AG09319 (cell line): ENCODE data around the gene CD74.
A peak's percentile ranks its signal among the peaks of the same experiment; 100 is the strongest.
"Not testable (repeated sequence)": the region's sequence is repeated elsewhere in the genome, so short reads cannot be mapped to it uniquely, and the experiment has no call there.

Experiments
- DNase-seq: peaks from one replicate; pipeline ENCODE4 v3.0.0-alpha.2; 2010; ENCODE audit warnings: low read depth; ENCODE audit errors: extremely low read depth
- TF ChIP-seq, protein P1 (sequence below): IDR thresholded peaks from 2 replicates; pipeline ENCODE4 v1.5.1; 2011; ENCODE audit warnings: low read depth, mild to moderate bottlenecking, inconsistent platforms, low read length, moderate library complexity

Gene CD74

DNA sequence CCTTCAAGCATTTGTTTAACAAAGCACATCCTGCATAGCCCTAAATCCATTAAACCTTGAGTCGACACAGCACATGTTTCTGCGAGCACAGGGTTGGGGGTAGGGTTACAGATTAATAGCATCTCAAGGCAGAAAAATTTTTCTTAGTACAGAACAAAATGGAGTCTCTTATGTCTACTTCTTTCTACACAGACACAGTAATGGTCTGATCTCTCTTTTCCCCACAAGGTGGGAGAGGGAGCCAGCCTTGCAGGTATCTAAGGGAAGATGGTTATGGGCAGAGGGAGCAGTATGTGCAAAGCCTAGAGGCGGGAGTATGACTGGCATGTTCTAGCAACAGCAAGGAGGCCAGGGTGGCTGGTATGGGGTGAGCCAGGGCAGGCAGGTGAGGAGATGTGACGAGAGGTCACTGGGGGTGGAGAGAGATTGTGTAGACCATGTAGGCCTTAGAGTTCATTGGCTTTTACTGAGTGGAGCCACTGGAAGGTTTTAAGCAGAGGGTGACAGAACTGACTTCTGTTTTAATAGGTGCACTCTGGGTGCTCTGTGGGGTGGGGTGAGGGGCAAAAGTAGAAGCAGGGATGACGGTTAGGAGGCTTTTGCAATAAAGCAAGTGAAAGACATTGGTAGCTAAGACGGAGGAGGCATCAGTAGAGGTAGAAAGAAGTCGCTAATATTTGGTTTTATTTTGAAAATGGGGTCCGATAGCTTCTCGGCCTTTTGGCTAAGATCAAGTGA lies 42.0 kb upstream of the CD74 start:
- TF ChIP-seq, protein P1, sequence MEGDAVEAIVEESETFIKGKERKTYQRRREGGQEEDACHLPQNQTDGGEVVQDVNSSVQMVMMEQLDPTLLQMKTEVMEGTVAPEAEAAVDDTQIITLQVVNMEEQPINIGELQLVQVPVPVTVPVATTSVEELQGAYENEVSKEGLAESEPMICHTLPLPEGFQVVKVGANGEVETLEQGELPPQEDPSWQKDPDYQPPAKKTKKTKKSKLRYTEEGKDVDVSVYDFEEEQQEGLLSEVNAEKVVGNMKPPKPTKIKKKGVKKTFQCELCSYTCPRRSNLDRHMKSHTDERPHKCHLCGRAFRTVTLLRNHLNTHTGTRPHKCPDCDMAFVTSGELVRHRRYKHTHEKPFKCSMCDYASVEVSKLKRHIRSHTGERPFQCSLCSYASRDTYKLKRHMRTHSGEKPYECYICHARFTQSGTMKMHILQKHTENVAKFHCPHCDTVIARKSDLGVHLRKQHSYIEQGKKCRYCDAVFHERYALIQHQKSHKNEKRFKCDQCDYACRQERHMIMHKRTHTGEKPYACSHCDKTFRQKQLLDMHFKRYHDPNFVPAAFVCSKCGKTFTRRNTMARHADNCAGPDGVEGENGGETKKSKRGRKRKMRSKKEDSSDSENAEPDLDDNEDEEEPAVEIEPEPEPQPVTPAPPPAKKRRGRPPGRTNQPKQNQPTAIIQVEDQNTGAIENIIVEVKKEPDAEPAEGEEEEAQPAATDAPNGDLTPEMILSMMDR: no peak
- DNase-seq: no peak

DNA sequence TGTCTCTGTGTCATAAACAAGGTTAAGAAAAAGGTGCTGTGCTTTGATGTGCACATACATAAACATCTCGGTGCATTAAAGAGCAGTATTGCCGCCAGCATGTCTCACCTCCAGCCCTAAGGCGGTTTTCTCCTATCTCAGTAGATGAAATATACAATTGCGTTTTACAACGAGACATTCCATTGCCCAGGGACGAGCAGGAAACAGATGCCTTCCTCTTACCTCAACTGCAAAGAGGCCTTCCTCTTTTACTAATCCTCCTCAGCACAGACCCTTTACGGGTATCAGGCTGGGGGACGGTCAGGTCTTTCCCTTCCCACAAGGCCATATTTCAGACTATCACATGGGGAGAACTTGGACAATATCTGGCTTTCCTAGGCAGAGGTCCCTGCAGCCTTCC lies 41.3 kb upstream of the CD74 start:
- not testable (repeated sequence) for DNase-seq

DNA sequence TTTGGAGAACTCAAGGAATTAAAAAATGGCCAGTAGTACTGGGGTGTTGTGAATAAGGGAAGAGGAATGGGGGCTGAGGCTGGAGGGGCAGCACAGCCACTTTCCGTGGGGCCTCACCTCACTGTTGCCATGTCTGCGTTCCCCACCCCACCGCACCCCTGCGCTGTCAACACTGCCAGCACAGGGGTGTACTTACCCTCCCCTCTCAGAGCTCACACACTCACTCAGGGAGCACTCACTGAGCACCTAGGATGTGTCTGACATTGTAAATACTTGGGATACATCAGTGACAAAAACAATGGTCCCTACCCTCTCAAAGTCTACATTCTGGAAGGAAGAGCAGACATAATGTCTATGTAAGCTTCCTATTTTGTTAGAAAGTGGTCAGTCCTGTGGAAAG lies 40.2 kb upstream of the CD74 start:
- TF ChIP-seq, protein P1: no peak
- DNase-seq: no peak

DNA sequence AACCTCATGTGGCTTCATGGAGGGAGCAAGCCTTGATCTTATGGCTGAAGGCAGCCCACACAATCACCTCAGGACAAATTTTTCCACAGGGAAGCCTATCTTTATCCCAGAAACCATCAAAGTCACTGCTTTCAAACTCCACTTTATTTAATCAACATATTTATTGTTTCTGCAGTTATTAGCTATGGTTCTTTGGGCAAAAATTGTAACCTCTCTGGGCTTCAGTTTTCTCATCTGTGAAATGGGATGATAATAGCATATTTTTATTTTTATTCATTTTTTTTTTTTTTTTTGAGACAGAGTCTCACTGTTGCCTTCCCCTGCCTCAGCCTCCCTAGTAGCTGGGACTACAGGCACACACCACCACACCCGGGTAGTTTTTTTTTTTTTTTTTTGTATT lies 38.9 kb upstream of the CD74 start:
- TF ChIP-seq, protein P1: no peak
- no peak for DNase-seq

DNA sequence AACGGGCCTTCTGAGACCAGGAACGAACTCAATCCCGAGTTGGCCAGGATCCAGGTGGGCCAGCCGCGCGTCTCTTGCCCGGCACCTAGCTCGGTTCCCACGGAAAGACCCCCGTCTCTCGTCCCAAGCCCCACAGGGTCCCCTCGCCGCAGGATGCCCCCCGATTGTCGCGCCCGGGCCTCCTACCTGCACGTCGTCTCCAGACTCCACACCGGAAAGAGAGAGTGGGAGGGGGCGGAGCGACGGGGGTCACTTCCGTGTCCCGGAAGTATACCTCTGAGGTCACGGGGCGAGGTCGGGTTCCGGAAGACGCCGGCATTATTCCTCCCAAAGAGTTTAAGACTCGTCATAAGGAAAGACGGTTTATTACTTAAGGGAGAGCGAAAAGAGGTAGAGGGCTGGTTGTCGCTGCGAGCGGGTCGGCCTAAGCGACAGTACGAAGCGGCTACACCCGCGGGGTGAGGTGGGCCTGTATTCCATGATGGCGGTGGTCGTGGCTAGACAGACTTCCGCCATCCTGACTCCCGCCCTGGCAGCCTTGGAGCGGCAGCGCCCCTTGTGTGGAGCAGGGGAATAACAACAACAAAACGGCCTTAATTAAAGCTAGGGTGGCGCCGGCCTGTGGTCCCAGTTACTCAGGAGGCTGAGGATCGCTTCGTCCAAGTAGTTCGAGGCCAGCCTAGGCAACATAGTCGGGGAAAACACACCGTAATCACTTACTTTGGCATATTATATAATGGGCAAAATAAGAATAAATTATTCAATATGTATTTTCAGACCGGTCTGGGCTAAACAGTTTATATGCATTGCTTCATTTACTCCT lies 37.0 kb upstream of the CD74 start, which contains the start of gene RPS14:
RPS14 (minus strand) TSS at position 223 of the 823 bp plus-strand sequence. CDS start 2,006 bp downstream, outside the sequence.
- TF ChIP-seq, protein P1: peak; percentile 80
- DNase-seq: peak; percentile 72

DNA sequence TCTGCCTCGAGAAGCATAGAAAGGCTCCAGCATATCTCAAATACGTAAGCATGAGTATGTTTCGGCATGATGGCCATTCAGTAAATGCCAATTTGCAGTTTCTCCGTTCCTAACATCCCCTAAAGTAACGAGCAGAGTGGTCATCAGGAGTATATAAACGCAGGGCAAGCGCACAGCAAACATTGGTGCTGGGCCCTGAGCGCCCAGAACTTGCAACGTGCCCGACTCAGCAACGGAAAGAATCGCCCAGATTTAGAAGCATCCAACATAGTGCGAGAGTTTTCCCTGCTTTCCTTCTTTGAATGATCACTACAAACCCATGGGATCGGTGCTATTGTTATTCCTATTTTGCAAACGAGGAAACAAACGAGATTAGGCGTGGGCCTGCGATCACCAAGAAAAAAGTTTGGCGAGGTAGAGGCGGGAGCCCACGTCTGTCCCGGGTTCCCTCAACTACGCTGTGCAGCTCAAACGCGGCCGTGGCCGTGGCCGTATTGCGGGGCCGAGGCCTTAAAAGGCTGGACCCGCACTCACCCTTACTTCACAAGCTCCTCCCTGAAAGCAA lies 36.3 kb upstream of the CD74 start:
- DNase-seq: no peak
- TF ChIP-seq, protein P1: no peak

DNA sequence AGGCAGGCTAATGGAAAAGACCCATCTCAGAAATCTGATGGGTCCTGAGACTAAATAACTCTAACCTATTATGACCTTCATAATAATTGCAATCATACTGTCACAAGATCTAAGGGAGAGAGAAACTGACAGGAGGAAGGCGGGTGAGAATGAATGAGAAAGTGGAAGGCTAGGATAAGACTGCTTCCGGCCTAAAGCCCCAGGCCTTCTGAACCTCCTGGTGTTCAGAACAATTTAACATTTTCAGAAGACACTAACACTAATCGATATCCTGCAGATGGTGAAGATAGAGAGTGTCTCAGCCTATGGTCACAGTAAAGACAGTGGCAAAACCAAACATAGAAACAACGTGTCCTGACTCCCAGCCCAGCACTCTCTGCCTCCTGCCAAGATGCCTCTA lies 35.6 kb upstream of the CD74 start:
- TF ChIP-seq, protein P1: no peak
- no peak for DNase-seq
